GM12891 (cell line): Measurements from ENCODE around the gene SV2C.

Experiments used
- POLR2A ChIP-seq: IDR thresholded peaks from 2 replicates; pipeline ENCODE4 v1.6.1; 2011; ENCODE audit warnings: low read depth, low read length, control low read depth
- POLR2AphosphoS5 ChIP-seq: IDR thresholded peaks from 2 replicates; pipeline ENCODE4 v1.6.1; 2011; ENCODE audit warnings: low read depth, low read length, control low read depth
- SPI1 ChIP-seq: IDR thresholded peaks from 2 replicates; pipeline ENCODE4 v1.6.1; 2011; ENCODE audit warnings: low read depth, low read length, control low read depth
- TAF1 ChIP-seq: IDR thresholded peaks from 2 replicates; pipeline ENCODE4 v1.6.1; 2011; ENCODE audit warnings: low read depth, low read length, control low read depth

DNA sequence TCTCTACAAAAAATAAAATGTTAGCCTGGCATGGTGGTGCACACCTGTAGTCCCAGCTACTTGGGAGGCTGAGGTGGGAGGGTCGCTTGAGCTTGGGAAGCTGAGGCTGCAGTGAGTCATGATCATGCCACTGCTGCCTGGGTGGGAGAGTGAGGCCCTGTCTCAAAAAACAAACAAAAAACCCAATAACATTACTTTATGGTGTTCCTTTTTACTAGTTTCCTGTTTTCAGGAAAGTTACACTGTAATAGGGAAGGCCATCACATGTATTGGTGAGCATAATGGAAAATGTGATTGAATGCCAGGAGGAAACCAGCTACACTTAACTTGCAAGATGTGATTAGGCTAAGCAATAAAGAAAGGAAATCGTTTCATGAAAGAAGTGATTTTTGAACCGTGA lies 42.7 kb downstream of the SV2C start:
- TF ChIP-seq TAF1 (no peak), POLR2AphosphoS5 (no peak), POLR2A (no peak), SPI1 (no peak)
